Muscle layer of colon (tissue), 2 donors: ENCODE measurements around the gene CRYBG3.

Experiments used
- H3K27ac ChIP-seq: one replicate; pipeline ENCODE4 v1.7.0; 2013; ENCODE audit warnings: low read depth, mild to moderate bottlenecking, low read length, moderate library complexity
- H3K27me3 ChIP-seq, 2 donors: one replicate each; pipeline ENCODE4 v1.7.0; 2013; ENCODE audit warnings: low read length in 2 of 2, mild to moderate bottlenecking in 2 of 2; ENCODE audit not compliant: insufficient read depth in 2 of 2, control insufficient read depth in 1 of 2
- H3K36me3 ChIP-seq: one replicate; pipeline ENCODE4 v1.7.0; 2013; ENCODE audit warnings: mild to moderate bottlenecking, low read length; ENCODE audit not compliant: insufficient read depth
- H3K4me1 ChIP-seq: one replicate; pipeline ENCODE4 v1.7.0; 2013; ENCODE audit warnings: mild to moderate bottlenecking, low read length; ENCODE audit not compliant: insufficient read depth
- H3K4me3 ChIP-seq, 2 donors: one replicate each; pipeline ENCODE4 v1.7.0; 2013; ENCODE audit warnings: low read length in 2 of 2, low read depth in 1 of 2, mild to moderate bottlenecking in 1 of 2, moderate library complexity in 1 of 2
- H3K9ac ChIP-seq: one replicate; pipeline ENCODE4 v1.7.0; 2013; ENCODE audit warnings: low read length
- H3K9me3 ChIP-seq: one replicate; pipeline ENCODE4 v1.7.0; 2013; ENCODE audit warnings: mild to moderate bottlenecking, low read length
- donor health status: abdominal sarcoma.
- donor health status: Adenocarcinoma of cecum.

CRYBG3 gene

DNA sequence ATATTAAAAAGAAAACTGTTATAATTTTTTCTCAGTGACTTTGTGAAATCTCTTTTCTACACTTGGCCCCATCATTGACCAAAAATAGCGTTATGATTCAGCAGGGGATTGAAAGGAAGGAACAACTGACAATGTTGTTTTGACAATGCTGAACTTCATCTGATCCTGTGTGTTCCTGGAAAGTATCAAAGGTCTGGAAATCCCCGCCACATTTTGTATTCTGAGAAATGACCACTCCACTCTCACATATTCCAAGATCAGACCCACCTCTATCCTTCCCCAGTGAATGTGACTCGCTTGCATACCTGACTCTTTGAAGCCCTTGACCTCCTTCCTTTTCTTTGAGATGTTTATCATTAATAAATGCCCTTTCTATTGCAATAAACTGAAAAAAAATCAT, 160.1 kb downstream of the CRYBG3 start:
- no peak overlapping the region for H3K4me3 ChIP-seq
- no peaks in the 10 kb centered on the region for H3K36me3 ChIP-seq
- H3K4me1 ChIP-seq = peaks cover 25% of the 10 kb centered on the region
- H3K9me3 ChIP-seq = no peaks in the 10 kb centered on the region
- no peak overlapping the region for H3K27ac ChIP-seq
- no peak overlapping the region for H3K9ac ChIP-seq
- no peaks in the 10 kb centered on the region for H3K27me3 ChIP-seq

DNA sequence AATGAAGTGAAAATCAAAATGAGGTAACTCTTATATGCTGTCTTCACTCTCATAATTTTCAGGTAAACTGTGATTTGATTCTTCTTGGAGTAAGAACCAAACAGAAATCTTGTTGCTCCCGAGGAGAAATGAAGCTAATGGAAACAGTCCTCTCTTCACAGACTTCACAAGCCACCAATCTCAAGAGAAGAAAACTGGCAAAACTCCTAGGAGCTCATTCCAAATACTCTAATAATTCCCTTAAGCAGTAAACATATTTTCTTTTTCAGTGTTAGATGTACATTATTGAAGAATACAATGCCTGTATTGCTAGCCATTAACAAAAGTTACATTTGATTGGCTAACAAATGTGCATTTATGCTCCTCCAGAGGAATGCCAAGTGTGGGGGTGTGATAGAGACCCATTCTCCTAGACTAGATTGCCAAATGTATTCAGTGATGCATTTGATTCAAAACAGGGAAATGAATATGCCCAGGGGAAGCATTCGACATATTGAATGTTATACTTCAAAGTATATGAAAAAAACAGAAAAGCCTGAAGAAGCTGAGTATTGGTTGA, 162.2 kb downstream of the CRYBG3 start:
- H3K27me3 ChIP-seq = no peaks in the 10 kb centered on the region
- H3K4me3 ChIP-seq = no peak overlapping the region
- H3K4me1 ChIP-seq = peaks cover 25% of the 10 kb centered on the region
- no peaks in the 10 kb centered on the region for H3K36me3 ChIP-seq
- no peak overlapping the region for H3K27ac ChIP-seq
- no peak overlapping the region for H3K9ac ChIP-seq
- no peaks in the 10 kb centered on the region for H3K9me3 ChIP-seq

DNA sequence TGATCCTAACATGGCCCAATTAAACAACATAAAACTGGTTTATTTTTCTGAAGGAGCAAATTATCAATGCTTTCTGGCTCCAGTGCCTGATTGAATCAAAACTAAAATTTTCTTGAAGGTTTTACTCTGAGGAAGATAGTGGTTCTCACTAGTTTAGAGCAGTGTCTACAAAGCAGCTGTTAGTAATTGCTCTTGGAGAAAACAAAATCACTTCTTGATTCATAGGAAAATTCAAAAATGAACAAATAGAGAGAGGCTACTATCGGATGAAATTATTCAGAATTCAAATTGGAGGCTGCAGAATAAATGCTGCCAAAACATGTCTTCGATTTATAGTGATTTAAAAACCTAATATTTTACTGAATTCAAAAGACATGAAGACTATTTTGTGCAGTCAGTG, 165.5 kb downstream of the CRYBG3 start:
- Histone ChIP-seq H3K9me3 (no peaks in the 10 kb centered on the region), H3K4me1 (peaks cover 19% of the 10 kb centered on the region), H3K27me3 (no peaks in the 10 kb centered on the region), H3K9ac (no peak overlapping the region), H3K36me3 (no peaks in the 10 kb centered on the region), H3K4me3 (no peak overlapping the region), H3K27ac (no peak overlapping the region)

- Histone ChIP-seq H3K9me3 (no peaks in the 10 kb centered on the region), H3K36me3 (no peaks in the 10 kb centered on the region), H3K4me1 (peaks cover 4% of the 10 kb centered on the region), H3K4me3 (no peak overlapping the region), H3K27ac (no peak overlapping the region), H3K9ac (no peak overlapping the region), H3K27me3 (no peaks in the 10 kb centered on the region)
Observed at GRCh38 chr3:97988784-97989568, 167.2 kb downstream of the CRYBG3 start.

DNA sequence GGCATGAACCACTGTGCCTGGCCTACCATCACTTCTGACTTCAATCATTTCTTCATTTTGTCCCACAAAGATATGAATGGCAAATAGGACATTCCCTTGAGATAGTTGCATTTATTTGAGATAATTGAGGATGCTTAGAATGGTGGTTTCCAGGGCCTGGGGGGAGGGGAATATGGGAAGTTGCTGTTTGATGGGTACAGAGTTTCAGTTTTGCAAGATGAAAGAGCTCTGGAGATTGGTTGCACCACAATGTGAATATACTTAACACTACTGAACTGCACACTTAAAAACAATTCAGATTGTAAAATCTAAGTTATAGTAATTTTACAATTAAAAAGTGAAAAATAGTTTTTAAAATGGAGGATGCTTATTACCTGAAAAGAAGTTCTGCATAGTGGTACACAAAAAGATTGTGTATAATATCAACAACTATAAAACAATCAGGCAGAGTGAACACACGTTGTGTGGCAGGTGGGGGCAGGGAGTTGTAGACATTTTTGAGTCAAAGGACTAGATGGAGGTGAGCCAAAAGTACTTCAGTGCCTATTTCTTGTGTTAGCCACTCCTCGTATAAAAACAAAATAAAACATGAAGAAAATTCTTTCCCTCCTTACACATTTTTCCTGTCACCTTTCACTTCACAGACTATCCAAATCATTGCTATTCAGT, 168.9 kb downstream of the CRYBG3 start:
- H3K27ac ChIP-seq = no peak overlapping the region
- no peak overlapping the region for H3K9ac ChIP-seq
- no peaks in the 10 kb centered on the region for H3K9me3 ChIP-seq
- H3K27me3 ChIP-seq = no peaks in the 10 kb centered on the region
- no peaks in the 10 kb centered on the region for H3K4me1 ChIP-seq
- H3K36me3 ChIP-seq = no peaks in the 10 kb centered on the region
- H3K4me3 ChIP-seq = no peak overlapping the region

DNA sequence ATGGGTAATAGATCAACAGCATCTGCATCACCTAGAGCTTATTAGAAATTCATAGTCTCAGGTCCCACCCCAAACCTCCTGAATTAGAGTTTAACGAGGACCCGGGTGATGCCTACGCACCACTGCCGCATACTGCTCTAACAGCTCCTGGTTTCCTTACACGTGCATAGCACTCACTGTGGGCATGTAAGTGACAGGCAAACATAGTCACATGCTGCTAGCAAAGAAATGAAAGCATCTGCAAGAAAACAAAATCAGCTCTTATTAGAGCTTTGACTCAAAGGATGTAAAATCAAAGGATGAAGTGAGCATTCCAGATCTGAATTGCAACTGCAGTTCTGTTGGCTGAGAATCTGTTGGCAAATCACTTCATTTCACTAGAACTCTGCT, 169.5 kb downstream of the CRYBG3 start:
- H3K27me3 ChIP-seq = no peaks in the 10 kb centered on the region
- H3K27ac ChIP-seq = no peak overlapping the region
- no peaks in the 10 kb centered on the region for H3K36me3 ChIP-seq
- H3K9ac ChIP-seq = no peak overlapping the region
- no peaks in the 10 kb centered on the region for H3K4me1 ChIP-seq
- no peak overlapping the region for H3K4me3 ChIP-seq
- no peaks in the 10 kb centered on the region for H3K9me3 ChIP-seq

DNA sequence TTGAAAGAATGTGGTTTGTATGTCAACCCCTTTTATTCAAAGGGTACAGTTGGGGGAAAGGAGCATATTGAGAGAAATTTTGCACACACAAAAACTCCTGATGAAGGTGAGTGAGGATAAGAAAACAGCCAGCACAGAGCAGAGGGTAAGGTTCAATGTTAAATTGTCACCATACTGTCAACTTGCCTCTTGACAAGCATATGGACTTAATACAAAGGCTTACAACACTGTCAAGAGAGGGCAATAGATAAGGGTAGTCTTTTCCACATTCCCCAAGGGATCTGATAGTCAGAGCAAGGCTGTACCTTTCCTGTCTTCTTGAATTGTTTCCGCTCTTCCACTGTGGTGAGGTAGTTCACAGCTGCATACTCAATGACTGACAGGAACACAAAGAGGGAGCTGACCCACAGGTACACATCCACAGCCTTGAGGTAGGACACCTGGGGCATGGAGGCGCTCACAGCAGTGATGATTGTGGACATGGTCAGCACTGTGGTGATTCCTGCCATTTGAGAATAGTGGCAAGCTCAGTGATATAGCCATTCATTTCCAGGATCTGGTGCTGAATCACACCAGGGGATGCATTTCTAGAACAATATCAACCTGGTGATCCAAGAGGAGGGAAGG, 170.8 kb downstream of the CRYBG3 start:
- Histone ChIP-seq H3K9me3 (no peaks in the 10 kb centered on the region), H3K4me3 (no peak overlapping the region), H3K4me1 (no peaks in the 10 kb centered on the region)

GRCh38 chr3:97993526-97993925, 171.7 kb downstream of the CRYBG3 start:
- H3K27me3 ChIP-seq = no peaks in the 10 kb centered on the region
- no peak overlapping the region for H3K27ac ChIP-seq
- H3K9ac ChIP-seq = no peak overlapping the region
- H3K36me3 ChIP-seq = no peaks in the 10 kb centered on the region
- no peak overlapping the region for H3K4me3 ChIP-seq
- no peaks in the 10 kb centered on the region for H3K4me1 ChIP-seq
- H3K9me3 ChIP-seq = no peaks in the 10 kb centered on the region

More for the DNA sequence above, 170.8 kb downstream of the CRYBG3 start:
- Histone ChIP-seq H3K9ac (no peak overlapping the region), H3K27ac (no peak overlapping the region), H3K27me3 (no peaks in the 10 kb centered on the region), H3K36me3 (no peaks in the 10 kb centered on the region)

GRCh38 chr3:97994328-97994945, 172.6 kb downstream of the CRYBG3 start:
- no peaks in the 10 kb centered on the region for H3K4me1 ChIP-seq
- no peak overlapping the region for H3K27ac ChIP-seq
- no peaks in the 10 kb centered on the region for H3K27me3 ChIP-seq
- no peak overlapping the region for H3K4me3 ChIP-seq
- no peak overlapping the region for H3K9ac ChIP-seq
- H3K36me3 ChIP-seq = no peaks in the 10 kb centered on the region
- no peaks in the 10 kb centered on the region for H3K9me3 ChIP-seq
